Liver (tissue), 9 donors: Measurements from ENCODE around the gene SMOC2. TPM values are rescaled to one million over a fixed set of nuclear protein-coding genes. Genes with fewer than 3 reads are reported as not detected.

Source experiments
- DNase-seq: peaks from one replicate; pipeline ENCODE4 v3.0.0-alpha.2; 2017; ENCODE audit warnings: low spot score
- H3K27ac ChIP-seq, 2 donors: one replicate each; pipeline ENCODE4 v1.7.0; 2013; ENCODE audit warnings: inconsistent platforms in 2 of 2, low read length in 2 of 2, control low read depth in 1 of 2, low read depth in 1 of 2, mild to moderate bottlenecking in 1 of 2
- H3K27me3 ChIP-seq, 4 donors: one replicate each; pipeline versions ENCODE4 v1.6.1 to v1.7.0; 2013; ENCODE audit warnings: low read length in 3 of 4, inconsistent platforms in 1 of 4, mild to moderate bottlenecking in 1 of 4, moderate library complexity in 1 of 4; ENCODE audit not compliant: control insufficient read depth in 4 of 4, insufficient read depth in 4 of 4
- H3K36me3 ChIP-seq, 4 donors: one replicate each; pipeline versions ENCODE4 v1.6.1 to v1.7.0; 2013; ENCODE audit warnings: low read length in 3 of 4, mild to moderate bottlenecking in 3 of 4, low read depth in 1 of 4, moderate library complexity in 1 of 4; ENCODE audit not compliant: control insufficient read depth in 4 of 4, insufficient read depth in 3 of 4
- H3K4me1 ChIP-seq, 4 donors: one replicate each; pipeline versions ENCODE4 v1.6.1 to v1.7.0; 2013; ENCODE audit warnings: low read length in 3 of 4, mild to moderate bottlenecking in 3 of 4, moderate library complexity in 1 of 4; ENCODE audit not compliant: control insufficient read depth in 4 of 4, insufficient read depth in 4 of 4
- H3K4me3 ChIP-seq, 3 donors: one replicate each; pipeline versions ENCODE4 v1.6.1 to v1.7.0; 2013; ENCODE audit warnings: low read length in 3 of 3, control low read depth in 1 of 3, low read depth in 1 of 3, mild to moderate bottlenecking in 1 of 3
- H3K9ac ChIP-seq, 2 donors: one replicate each; pipeline ENCODE4 v1.7.0; 2013; ENCODE audit warnings: low read length in 2 of 2, mild to moderate bottlenecking in 2 of 2, moderate library complexity in 2 of 2, control low read depth in 1 of 2, low read depth in 1 of 2
- H3K9me3 ChIP-seq, 4 donors: one replicate each; pipeline versions ENCODE4 v1.6.1 to v1.7.0; 2013; ENCODE audit warnings: low read length in 3 of 4; ENCODE audit not compliant: control insufficient read depth in 4 of 4
- EGR1 ChIP-seq, 2 donors: IDR thresholded peaks; 2 replicates each; pipeline ENCODE4 v1.6.1; 2016 to 2018; ENCODE audit warnings: antibody characterized with exemption in 2 of 2, low read depth in 2 of 2
- FOXA1 ChIP-seq: IDR thresholded peaks from 2 replicates; pipeline ENCODE4 v1.6.1; 2016; ENCODE audit warnings: antibody characterized with exemption
- FOXA2 ChIP-seq: IDR thresholded peaks from 2 replicates; pipeline ENCODE4 v1.6.1; 2016; ENCODE audit warnings: antibody characterized with exemption
- GABPA ChIP-seq, 2 donors: IDR thresholded peaks in 1 of 2; conservative IDR thresholded peaks in 1 of 2; 2 replicates each; pipeline ENCODE4 v1.6.1; 2016; ENCODE audit warnings: antibody characterized with exemption in 2 of 2, mild to moderate bottlenecking in 1 of 2, moderate library complexity in 1 of 2
- HNF4A ChIP-seq, 2 donors: conservative IDR thresholded peaks; 2 replicates each; pipeline ENCODE4 v1.6.1; 2016; ENCODE audit warnings: antibody characterized with exemption in 2 of 2, mild to moderate bottlenecking in 2 of 2
- HNF4G ChIP-seq: IDR thresholded peaks from 2 replicates; pipeline ENCODE4 v1.6.1; 2016; ENCODE audit warnings: antibody characterized with exemption
- JUND ChIP-seq, 2 donors: IDR thresholded peaks; 2 replicates each; pipeline ENCODE4 v1.6.1; 2016; ENCODE audit warnings: antibody characterized with exemption in 2 of 2
- MAX ChIP-seq: IDR thresholded peaks from 2 replicates; pipeline ENCODE4 v1.6.1; 2016; ENCODE audit warnings: antibody characterized with exemption
- NR2F2 ChIP-seq: IDR thresholded peaks from 2 replicates; pipeline ENCODE4 v1.6.1; 2016; ENCODE audit warnings: antibody characterized with exemption
- RAD21 ChIP-seq, 2 donors: IDR thresholded peaks; 2 replicates each; pipeline ENCODE4 v1.6.1; 2016; ENCODE audit warnings: antibody characterized with exemption in 2 of 2, mild to moderate bottlenecking in 2 of 2
- RXRA ChIP-seq, 2 donors: IDR thresholded peaks; 2 replicates each; pipeline ENCODE4 v1.6.1; 2017 to 2018; ENCODE audit warnings: antibody characterized with exemption in 2 of 2, mild to moderate bottlenecking in 1 of 2
- SP1 ChIP-seq: IDR thresholded peaks from 2 replicates; pipeline ENCODE4 v1.6.1; 2018; ENCODE audit warnings: antibody characterized with exemption, mild to moderate bottlenecking
- TAF1 ChIP-seq: conservative IDR thresholded peaks from 2 replicates; pipeline ENCODE4 v1.6.1; 2016; ENCODE audit warnings: antibody characterized with exemption, mild to moderate bottlenecking
- YY1 ChIP-seq: IDR thresholded peaks from 2 replicates; pipeline ENCODE4 v1.6.1; 2016; ENCODE audit warnings: antibody characterized with exemption, mild to moderate bottlenecking
- WGBS: extraction: QIAGEN DNeasy Blood & Tissue Kit; methylation state at CpG from one replicate; pipeline ENCODE4 v1.1.7; 2013; 5-methylcytosine and 5-hydroxymethylcytosine counted together
- polyA plus RNA-seq, 2 donors: library from polyadenylated mRNA; stranded (reverse) in 1 of 2; unstranded in 1 of 2; fragments of 200-250 nt in 1 of 2; fragments of >200 nt in 1 of 2; fragmentation: Nextera tagmentation in 1 of 2; extraction: Ambion mirVana in 1 of 2; gene quantifications; one replicate each; pipeline versions ENCODE4 v1.2.1 to v1.2.3, GENCODE V29; 2013 to 2015
- total RNA-seq, 2 donors: library from RNA; depleted of rRNA; stranded (reverse); fragments of >200 nt; gene quantifications; one replicate each; pipeline ENCODE4 v1.2.3, GENCODE V29; 2014
- TF ChIP-seq, protein P1 (sequence below): IDR thresholded peaks from 2 replicates; pipeline ENCODE4 v1.6.1; 2016; ENCODE audit warnings: antibody characterized with exemption
- TF ChIP-seq, protein P2 (sequence below): fragments of 150-350 bp; IDR thresholded peaks from 2 replicates; pipeline ENCODE4 v1.5.1; 2017; ENCODE audit warnings: improper control_type of control experiment, low read depth, low read length; ENCODE audit not compliant: missing input control
- TF ChIP-seq, protein P3 (sequence below): IDR thresholded peaks from 2 replicates; pipeline ENCODE4 v1.6.1; 2016; ENCODE audit warnings: antibody characterized with exemption, mild to moderate bottlenecking
- TF ChIP-seq, protein P4 (sequence below): IDR thresholded peaks from 2 replicates; pipeline ENCODE4 v1.6.1; 2016; ENCODE audit warnings: antibody characterized with exemption
- donor health status: healthy.
- donor health status: healthy.
- donor health status: healthy.
- donor health status: healthy.
- donor health status: healthy.

Gene SMOC2
- total and polyA plus RNA-seq, 4 donors = 0.23 to 1.9 (median 1.1) TPM

DNA sequence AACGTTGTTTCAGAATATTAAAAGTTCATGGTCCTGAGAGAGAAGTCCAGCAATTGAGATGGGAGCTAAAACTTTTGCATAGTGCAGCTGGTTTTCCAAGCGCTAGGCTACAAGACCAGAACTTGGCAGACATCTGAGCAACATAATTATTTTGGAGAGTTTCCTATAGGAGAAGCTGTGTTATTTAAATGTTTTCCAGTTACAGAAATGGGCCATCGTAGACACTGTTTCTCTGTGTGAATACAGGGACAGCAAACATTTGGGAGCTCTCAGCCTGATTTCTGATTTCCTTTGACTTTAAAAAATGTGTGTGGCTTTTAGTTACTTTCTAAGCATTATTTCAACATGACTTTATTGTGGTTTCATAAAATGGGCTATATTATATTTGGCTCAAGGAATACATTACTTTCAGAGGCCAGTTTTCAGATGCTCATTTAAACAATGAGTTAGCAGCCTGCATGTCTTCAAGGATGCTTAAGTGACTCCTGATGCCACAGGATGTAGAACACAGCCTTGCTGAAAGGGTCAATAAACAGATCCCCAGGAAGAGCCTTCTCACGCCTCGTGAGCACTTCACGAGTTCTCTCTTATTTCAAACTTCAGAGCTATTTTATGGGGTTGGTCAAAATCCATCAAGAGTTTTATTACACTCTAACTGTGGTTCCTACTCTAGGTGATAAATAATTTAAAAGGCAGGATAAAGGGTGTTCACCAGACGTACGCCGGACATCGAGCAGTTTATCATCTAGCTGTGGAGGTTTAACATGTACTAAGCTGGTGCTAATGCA lies 193.8 kb downstream of the SMOC2 start:
- peaks cover 0 to 7% (median 2%) of the 10 kb centered on the region in 4 donors for H3K27me3 ChIP-seq
- WGBS = 71% methylated on average over 10 of the region's 10 CpGs
- TF ChIP-seq YY1 = no peak
- TF ChIP-seq MAX = no peak
- TF ChIP-seq FOXA1 = no peak
- no peak for TF ChIP-seq SP1
- no peak overlapping the region for H3K4me3 ChIP-seq
- no peak overlapping the region for H3K9ac ChIP-seq
- no peak overlapping the region for H3K27ac ChIP-seq
- H3K36me3 ChIP-seq = no peaks in the 10 kb centered on the region
- no peaks in the 10 kb centered on the region for H3K4me1 ChIP-seq
- H3K9me3 ChIP-seq = peaks cover 0 to 7% (median under 1%) of the 10 kb centered on the region in 4 donors
- DNase-seq = no peak

- Histone ChIP-seq H3K9me3 (peaks cover 0 to 7% (median under 1%) of the 10 kb centered on the region in 4 donors), H3K4me1 (no peaks in the 10 kb centered on the region), H3K9ac (no peak overlapping the region), H3K27ac (no peak overlapping the region), H3K4me3 (no peak overlapping the region), H3K36me3 (no peaks in the 10 kb centered on the region), H3K27me3 (peaks cover 0 to 6% (median 2%) of the 10 kb centered on the region in 4 donors)
- no peak for DNase-seq
- WGBS = 50% methylated on average over 10 of the region's 11 CpGs
- TF ChIP-seq SP1 (no peak), HNF4A (conservative IDR thresholded peaks at IDR 0.05) (no peak), MAX (no peak), EGR1 (IDR thresholded peaks at IDR 0.05; ENCODE audit: low read depth in 2 of 2) (no peak), HNF4G (no peak), GABPA (IDR thresholded peaks at IDR 0.05 in 1 of 2, conservative IDR thresholded peaks at IDR 0.05 in 1 of 2) (no peak), JUND (IDR thresholded peaks at IDR 0.05) (no peak), RAD21 (IDR thresholded peaks at IDR 0.05) (no peak), FOXA2 (no peak), FOXA1 (no peak), NR2F2 (no peak), TAF1 (no peak), YY1 (no peak), RXRA (IDR thresholded peaks at IDR 0.05) (no peak)
- TF ChIP-seq, protein P1, sequence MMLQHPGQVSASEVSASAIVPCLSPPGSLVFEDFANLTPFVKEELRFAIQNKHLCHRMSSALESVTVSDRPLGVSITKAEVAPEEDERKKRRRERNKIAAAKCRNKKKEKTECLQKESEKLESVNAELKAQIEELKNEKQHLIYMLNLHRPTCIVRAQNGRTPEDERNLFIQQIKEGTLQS = no peak
- TF ChIP-seq, protein P2, sequence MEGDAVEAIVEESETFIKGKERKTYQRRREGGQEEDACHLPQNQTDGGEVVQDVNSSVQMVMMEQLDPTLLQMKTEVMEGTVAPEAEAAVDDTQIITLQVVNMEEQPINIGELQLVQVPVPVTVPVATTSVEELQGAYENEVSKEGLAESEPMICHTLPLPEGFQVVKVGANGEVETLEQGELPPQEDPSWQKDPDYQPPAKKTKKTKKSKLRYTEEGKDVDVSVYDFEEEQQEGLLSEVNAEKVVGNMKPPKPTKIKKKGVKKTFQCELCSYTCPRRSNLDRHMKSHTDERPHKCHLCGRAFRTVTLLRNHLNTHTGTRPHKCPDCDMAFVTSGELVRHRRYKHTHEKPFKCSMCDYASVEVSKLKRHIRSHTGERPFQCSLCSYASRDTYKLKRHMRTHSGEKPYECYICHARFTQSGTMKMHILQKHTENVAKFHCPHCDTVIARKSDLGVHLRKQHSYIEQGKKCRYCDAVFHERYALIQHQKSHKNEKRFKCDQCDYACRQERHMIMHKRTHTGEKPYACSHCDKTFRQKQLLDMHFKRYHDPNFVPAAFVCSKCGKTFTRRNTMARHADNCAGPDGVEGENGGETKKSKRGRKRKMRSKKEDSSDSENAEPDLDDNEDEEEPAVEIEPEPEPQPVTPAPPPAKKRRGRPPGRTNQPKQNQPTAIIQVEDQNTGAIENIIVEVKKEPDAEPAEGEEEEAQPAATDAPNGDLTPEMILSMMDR = no peak
- TF ChIP-seq, protein P3, sequence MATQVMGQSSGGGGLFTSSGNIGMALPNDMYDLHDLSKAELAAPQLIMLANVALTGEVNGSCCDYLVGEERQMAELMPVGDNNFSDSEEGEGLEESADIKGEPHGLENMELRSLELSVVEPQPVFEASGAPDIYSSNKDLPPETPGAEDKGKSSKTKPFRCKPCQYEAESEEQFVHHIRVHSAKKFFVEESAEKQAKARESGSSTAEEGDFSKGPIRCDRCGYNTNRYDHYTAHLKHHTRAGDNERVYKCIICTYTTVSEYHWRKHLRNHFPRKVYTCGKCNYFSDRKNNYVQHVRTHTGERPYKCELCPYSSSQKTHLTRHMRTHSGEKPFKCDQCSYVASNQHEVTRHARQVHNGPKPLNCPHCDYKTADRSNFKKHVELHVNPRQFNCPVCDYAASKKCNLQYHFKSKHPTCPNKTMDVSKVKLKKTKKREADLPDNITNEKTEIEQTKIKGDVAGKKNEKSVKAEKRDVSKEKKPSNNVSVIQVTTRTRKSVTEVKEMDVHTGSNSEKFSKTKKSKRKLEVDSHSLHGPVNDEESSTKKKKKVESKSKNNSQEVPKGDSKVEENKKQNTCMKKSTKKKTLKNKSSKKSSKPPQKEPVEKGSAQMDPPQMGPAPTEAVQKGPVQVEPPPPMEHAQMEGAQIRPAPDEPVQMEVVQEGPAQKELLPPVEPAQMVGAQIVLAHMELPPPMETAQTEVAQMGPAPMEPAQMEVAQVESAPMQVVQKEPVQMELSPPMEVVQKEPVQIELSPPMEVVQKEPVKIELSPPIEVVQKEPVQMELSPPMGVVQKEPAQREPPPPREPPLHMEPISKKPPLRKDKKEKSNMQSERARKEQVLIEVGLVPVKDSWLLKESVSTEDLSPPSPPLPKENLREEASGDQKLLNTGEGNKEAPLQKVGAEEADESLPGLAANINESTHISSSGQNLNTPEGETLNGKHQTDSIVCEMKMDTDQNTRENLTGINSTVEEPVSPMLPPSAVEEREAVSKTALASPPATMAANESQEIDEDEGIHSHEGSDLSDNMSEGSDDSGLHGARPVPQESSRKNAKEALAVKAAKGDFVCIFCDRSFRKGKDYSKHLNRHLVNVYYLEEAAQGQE = no peak
- TF ChIP-seq, protein P4, sequence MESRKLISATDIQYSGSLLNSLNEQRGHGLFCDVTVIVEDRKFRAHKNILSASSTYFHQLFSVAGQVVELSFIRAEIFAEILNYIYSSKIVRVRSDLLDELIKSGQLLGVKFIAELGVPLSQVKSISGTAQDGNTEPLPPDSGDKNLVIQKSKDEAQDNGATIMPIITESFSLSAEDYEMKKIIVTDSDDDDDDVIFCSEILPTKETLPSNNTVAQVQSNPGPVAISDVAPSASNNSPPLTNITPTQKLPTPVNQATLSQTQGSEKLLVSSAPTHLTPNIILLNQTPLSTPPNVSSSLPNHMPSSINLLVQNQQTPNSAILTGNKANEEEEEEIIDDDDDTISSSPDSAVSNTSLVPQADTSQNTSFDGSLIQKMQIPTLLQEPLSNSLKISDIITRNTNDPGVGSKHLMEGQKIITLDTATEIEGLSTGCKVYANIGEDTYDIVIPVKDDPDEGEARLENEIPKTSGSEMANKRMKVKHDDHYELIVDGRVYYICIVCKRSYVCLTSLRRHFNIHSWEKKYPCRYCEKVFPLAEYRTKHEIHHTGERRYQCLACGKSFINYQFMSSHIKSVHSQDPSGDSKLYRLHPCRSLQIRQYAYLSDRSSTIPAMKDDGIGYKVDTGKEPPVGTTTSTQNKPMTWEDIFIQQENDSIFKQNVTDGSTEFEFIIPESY = no peak
Measured at GRCh38 chr6:168636147-168637004, 195.4 kb downstream of the SMOC2 start.
